22Rv1 (cell line): ENCODE results near the gene MOSPD2.

ENCODE experiments used
- H3K27ac ChIP-seq: fragments of 450-650 bp; 2 replicates; pipeline ENCODE4 v1.5.1; 2017
- ZFX ChIP-seq: fragments of 450-650 bp; IDR thresholded peaks from 2 replicates; pipeline ENCODE4 v1.6.1; 2017; ENCODE audit warnings: antibody characterized with exemption, borderline replicate concordance
- TF ChIP-seq, protein P1 (sequence below): fragments of 450-650 bp; IDR thresholded peaks from 2 replicates; pipeline ENCODE4 v1.5.1; 2017; ENCODE audit warnings: mild to moderate bottlenecking

MOSPD2 gene

GRCh38 chrX:14902537-14902936, 29.3 kb downstream of the MOSPD2 start:
- TF ChIP-seq, protein P1, sequence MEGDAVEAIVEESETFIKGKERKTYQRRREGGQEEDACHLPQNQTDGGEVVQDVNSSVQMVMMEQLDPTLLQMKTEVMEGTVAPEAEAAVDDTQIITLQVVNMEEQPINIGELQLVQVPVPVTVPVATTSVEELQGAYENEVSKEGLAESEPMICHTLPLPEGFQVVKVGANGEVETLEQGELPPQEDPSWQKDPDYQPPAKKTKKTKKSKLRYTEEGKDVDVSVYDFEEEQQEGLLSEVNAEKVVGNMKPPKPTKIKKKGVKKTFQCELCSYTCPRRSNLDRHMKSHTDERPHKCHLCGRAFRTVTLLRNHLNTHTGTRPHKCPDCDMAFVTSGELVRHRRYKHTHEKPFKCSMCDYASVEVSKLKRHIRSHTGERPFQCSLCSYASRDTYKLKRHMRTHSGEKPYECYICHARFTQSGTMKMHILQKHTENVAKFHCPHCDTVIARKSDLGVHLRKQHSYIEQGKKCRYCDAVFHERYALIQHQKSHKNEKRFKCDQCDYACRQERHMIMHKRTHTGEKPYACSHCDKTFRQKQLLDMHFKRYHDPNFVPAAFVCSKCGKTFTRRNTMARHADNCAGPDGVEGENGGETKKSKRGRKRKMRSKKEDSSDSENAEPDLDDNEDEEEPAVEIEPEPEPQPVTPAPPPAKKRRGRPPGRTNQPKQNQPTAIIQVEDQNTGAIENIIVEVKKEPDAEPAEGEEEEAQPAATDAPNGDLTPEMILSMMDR = no peak
- TF ChIP-seq ZFX = no peak
- no peak overlapping the region for H3K27ac ChIP-seq

DNA sequence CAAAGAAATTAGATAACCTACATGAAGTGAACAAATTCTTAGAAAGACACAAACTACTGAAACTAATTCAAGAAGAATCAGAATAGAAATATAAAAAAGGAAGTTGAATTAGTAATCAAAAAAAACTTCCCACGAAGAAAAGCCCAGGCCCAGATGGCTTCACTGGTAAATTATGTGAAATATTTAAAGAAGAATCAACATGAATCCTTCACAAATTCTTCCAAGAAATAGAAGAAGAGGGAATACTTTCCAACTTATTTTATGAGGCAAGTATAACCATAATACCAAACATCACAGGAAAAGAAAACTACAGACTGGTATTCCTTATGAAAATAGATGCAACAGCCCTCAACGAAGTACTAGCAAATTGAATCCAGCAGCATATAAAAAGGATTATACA, 30.7 kb downstream of the MOSPD2 start:
- H3K27ac ChIP-seq = no peak overlapping the region
- TF ChIP-seq ZFX = no peak
- TF ChIP-seq, protein P1 = no peak

- no peak overlapping the region for H3K27ac ChIP-seq
- TF ChIP-seq, protein P1 = no peak
- TF ChIP-seq ZFX = no peak
These were observed 40.0 kb downstream of the MOSPD2 start for GRCh38 chrX:14913241-14913640.

GRCh38 chrX:14915596-14915995, 42.4 kb downstream of the MOSPD2 start:
- no peak for TF ChIP-seq ZFX
- TF ChIP-seq, protein P1 = no peak

DNA sequence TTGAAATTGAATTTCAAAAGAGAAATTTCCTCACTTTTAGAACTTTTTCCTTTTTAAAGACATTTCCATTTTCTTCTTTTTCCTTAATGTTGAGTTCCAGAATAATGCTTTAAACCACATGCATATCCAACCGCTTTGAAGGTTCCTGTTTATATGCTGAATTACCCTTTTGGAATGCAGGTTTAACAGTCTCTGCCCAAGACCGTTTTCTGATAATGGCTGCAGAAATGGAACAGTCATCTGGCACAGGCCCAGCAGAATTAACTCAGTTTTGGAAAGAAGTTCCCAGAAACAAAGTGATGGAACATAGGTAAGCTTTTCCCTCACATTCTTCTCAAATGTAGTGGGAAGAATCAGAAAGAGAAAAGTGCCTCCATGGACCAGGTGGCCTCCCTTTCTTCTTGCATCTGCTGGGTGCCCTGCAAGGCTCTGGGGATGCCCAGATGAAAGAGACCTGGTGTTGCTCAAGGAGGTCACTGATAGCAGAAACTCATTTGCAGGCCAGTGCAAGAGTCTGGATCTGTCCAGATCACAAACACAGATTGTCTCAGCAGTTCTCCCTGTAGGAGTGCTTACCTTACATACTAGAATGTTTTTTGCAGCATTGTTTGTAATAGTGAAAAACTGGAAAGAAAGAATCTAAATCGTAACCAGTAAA, 42.9 kb downstream of the MOSPD2 start:
- no peak for TF ChIP-seq ZFX
- TF ChIP-seq, protein P1 = no peak
- no peak overlapping the region for H3K27ac ChIP-seq

More at GRCh38 chrX:14915596-14915995, 42.4 kb downstream of the MOSPD2 start:
- H3K27ac ChIP-seq = no peak overlapping the region

- no peak for TF ChIP-seq ZFX
- TF ChIP-seq, protein P1 = no peak
- H3K27ac ChIP-seq = no peak overlapping the region
These were observed 46.2 kb downstream of the MOSPD2 start for GRCh38 chrX:14919407-14919806.

GRCh38 chrX:14920196-14920595, 47.0 kb downstream of the MOSPD2 start:
- H3K27ac ChIP-seq = no peak overlapping the region
- TF ChIP-seq, protein P1 = no peak
- no peak for TF ChIP-seq ZFX
